Epithelial cell of proximal tubule (primary cell): ENCODE measurements around the gene AFAP1. TPM values are rescaled to one million over a fixed set of nuclear protein-coding genes. Genes with fewer than 3 reads are reported as not detected.
A peak's percentile ranks its signal among the peaks of the same experiment; 100 is the strongest.

Experiments used
- DNase-seq: peaks from one replicate; pipeline ENCODE4 v3.0.0-alpha.2; 2011; ENCODE audit warnings: low read depth
- H3K4me3 ChIP-seq: 2 replicates; pipeline ENCODE4 v1.5.1; 2011; ENCODE audit warnings: low read depth, mild to moderate bottlenecking, low read length
- total RNA-seq: library from RNA; depleted of rRNA; stranded (reverse); fragments of >200 nt; gene quantifications from 2 replicates; pipeline ENCODE4 v1.2.3, GENCODE V29; 2015
- TF ChIP-seq, protein P1 (sequence below): conservative IDR thresholded peaks from 2 replicates; pipeline ENCODE4 v1.5.1; 2012; ENCODE audit warnings: low read depth, mild to moderate bottlenecking, low read length

AFAP1 gene
- total RNA-seq, 1 donor from 2014 or later = 26.2 TPM

DNA sequence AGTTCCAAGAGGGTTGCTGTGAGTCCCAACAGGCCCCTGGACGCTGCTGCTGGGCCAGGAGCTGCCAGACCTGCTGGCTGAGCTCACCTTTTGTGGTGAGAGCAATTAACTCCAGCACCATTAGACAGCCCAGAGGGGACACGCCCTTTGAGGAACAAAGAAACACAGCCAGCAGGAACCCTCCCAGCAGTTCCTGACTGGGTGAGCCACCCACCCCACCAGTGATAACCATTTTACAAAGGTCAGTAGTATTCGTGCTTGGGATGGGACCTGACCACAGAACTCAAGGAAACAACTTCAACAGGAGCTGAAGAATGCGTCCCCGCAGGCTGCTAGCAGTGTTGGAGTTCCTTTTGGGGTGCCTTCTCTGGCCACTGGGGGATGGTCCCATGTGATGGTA lies 38.8 kb upstream of the AFAP1 start:
- no peak for DNase-seq
- H3K4me3 ChIP-seq = no peak overlapping the region
- TF ChIP-seq, protein P1, sequence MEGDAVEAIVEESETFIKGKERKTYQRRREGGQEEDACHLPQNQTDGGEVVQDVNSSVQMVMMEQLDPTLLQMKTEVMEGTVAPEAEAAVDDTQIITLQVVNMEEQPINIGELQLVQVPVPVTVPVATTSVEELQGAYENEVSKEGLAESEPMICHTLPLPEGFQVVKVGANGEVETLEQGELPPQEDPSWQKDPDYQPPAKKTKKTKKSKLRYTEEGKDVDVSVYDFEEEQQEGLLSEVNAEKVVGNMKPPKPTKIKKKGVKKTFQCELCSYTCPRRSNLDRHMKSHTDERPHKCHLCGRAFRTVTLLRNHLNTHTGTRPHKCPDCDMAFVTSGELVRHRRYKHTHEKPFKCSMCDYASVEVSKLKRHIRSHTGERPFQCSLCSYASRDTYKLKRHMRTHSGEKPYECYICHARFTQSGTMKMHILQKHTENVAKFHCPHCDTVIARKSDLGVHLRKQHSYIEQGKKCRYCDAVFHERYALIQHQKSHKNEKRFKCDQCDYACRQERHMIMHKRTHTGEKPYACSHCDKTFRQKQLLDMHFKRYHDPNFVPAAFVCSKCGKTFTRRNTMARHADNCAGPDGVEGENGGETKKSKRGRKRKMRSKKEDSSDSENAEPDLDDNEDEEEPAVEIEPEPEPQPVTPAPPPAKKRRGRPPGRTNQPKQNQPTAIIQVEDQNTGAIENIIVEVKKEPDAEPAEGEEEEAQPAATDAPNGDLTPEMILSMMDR = no peak

DNA sequence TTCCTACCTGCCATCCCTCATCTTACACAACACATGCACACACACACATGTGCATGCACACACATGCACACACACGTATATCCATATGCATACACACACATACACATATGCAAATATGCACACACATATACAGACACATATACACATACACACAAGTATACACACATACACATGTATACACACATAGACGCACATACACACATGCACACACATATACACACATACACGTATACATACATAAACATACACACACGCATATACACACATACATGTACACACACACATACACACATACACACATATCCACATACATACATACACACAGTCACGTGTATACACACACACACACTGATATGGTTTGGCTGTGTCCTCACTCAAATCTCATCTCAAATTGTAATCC lies 37.0 kb upstream of the AFAP1 start:
- H3K4me3 ChIP-seq = no peak overlapping the region
- DNase-seq = no peak
- TF ChIP-seq, protein P1 = no peak

DNA sequence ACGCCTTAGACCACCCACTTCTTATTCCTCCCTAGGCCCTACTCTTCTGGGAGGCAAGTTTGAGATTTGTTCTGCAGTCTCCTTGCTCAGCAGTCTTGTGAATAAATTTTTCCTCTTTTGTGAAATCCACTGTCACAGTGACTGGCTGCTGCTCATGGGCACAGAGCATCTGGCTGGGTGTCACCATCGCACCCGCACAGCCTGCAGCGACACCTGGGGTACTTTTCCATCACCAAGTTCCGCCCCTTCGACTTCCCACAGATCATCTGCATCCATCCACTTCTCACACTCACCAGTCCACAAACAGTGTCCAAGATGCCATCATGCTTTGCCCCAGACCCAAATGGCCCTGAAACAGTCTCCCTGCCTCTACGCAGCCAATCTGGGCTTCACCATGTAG lies 36.4 kb upstream of the AFAP1 start:
- no peak overlapping the region for H3K4me3 ChIP-seq
- TF ChIP-seq, protein P1 = no peak
- no peak for DNase-seq

DNA sequence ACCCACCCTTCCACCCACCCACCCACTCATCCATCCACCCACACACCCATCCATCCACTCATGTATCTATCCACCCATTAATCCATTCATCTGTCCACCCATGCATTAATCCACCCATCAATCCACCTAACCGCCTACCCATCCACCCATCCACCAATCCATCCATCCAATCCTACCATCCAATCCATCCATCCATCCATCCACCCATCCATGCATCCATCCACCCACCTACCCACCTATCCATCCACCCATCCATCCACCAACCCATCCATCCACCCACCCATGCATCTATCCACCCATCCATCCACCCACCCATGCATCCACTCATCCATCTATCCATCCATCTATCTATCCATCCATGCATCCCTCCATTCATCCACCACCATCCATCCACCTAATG lies 34.8 kb upstream of the AFAP1 start:
- H3K4me3 ChIP-seq = no peak overlapping the region
- DNase-seq = no peak
- TF ChIP-seq, protein P1 = no peak

DNA sequence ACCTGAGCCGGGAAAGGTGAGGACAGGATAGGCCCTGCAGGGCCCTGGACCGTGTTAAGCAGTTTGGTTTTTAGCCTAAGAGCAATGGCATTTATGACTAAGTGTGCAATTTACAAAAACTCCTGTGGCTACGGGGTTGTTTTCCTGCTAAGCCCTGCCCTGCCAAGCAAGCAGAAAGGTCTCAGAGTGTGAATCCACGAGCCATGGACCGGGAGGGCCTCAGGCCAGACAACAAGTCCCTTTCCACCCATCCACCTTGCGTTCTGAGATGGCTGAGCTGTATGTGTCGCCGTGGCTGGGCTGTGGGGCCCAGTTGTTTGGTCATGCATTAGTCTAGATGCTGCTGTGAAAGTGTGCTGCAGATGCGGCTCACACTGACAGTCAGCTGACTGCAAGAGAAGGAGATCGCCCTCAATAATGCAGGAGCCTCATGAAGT lies 33.9 kb upstream of the AFAP1 start:
- TF ChIP-seq, protein P1 = no peak
- peak; percentile 46 for DNase-seq
- H3K4me3 ChIP-seq = no peak overlapping the region

DNA sequence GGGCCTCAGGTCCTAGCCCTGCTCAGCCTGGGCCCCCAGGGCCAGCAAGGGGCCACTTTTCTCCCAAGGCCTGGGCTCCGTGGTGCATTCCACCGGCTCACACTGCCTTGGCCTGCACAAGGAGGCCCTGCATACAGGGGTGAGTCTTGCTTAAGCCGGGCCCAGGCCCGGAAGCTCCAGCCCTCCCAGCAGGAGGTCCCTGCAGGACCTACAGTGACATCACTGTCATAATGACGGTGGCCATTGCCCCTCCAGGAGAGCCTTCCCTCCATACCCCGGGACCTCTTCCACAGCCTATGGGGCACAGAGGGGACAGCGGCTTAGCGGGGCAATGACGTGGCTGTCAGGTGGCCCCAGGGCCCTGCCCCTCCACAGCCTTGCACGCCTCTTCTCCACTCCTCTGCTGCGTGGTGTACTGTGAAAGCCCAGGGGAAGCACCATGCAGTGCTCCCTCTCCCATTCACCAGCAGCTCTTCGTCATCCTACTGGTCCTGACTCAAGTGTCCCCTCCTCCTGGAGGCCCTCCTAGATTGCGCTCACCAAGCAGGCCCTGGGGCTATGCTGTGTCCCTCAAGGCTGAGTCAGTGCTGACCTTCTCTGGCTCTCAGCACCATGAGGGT lies 32.3 kb upstream of the AFAP1 start:
- no peak for DNase-seq
- TF ChIP-seq, protein P1 = no peak
- no peak overlapping the region for H3K4me3 ChIP-seq

DNA sequence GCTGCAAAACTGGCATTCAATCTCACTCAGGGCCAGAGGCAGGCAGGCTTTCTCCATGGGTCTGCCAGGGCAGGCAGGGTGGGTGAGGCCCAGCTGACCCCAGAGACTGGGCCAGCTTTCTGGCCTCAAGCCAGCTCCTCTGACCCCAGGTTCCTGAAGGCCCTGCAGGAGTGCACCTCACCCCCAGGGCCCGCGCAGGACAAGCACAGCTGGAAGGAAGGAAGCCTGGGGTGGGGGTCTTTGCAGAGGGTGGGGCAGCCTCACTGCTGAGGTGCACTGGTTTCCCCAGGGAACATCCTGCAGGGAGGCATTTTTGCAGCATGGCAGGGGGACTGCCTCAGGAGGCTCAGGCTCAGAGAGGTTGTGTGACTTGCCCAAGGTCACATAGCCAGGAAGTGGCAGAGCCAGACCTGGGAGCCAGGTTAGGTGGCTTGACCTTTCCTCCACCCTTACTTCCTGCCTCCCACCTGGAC lies 31.5 kb upstream of the AFAP1 start:
- DNase-seq = no peak
- TF ChIP-seq, protein P1 = no peak

More for the DNA sequence above, 31.5 kb upstream of the AFAP1 start:
- H3K4me3 ChIP-seq = no peak overlapping the region
